Left ventricle myocardium inferior (tissue), 1 donor: ENCODE measurements around the gene TMEM94. TPM values are rescaled to one million over a fixed set of nuclear protein-coding genes. Genes with fewer than 3 reads are reported as not detected.

Experiments
- DNase-seq: peaks from one replicate; pipeline ENCODE4 v3.0.0-alpha.2; 2020
- H3K27ac ChIP-seq: fragments of 200-600 bp; replicated peaks from 2 replicates; pipeline ENCODE4 v1.8.0; 2021
- H3K27me3 ChIP-seq: fragments of 200-600 bp; 2 replicates; pipeline ENCODE4 v1.8.0; 2021; ENCODE audit warnings: low read depth
- H3K36me3 ChIP-seq: fragments of 200-600 bp; 2 replicates; pipeline ENCODE4 v1.8.0; 2021
- H3K4me1 ChIP-seq: fragments of 200-600 bp; 2 replicates; pipeline ENCODE4 v1.8.0; 2021
- H3K4me3 ChIP-seq: fragments of 200-600 bp; 2 replicates; pipeline ENCODE4 v1.8.0; 2021; ENCODE audit warnings: mild to moderate bottlenecking, moderate library complexity
- H3K9me3 ChIP-seq: fragments of 200-600 bp; replicated peaks from 2 replicates; pipeline ENCODE4 v1.8.0; 2021
- intact Hi-C: fragments of 100-400 bp; cut with micrococcal nuclease; formaldehyde crosslinking; loops from one replicate; pipeline ENCODE4 v1.11.0; 2022
- total RNA-seq: library from RNA; stranded (reverse); fragmentation: NEBNext Ultra II Directional; extraction: Animal tissue kit (Norgen Biotek cat#: 25700); gene quantifications from one replicate; pipeline ENCODE4 v1.2.1, GENCODE V29; 2021
- TF ChIP-seq, protein P1 (sequence below): fragments of 200-600 bp; IDR thresholded peaks from 2 replicates; pipeline ENCODE4 v1.8.0; 2021; ENCODE audit warnings: antibody characterized with exemption, mild to moderate bottlenecking, borderline replicate concordance
- donor health status: DM: no; HTN: yes; CAD: no; lungs with severe emphysema.

Gene TMEM94
- total RNA-seq, 1 donor from 2014 or later, result 38.8 TPM

DNA sequence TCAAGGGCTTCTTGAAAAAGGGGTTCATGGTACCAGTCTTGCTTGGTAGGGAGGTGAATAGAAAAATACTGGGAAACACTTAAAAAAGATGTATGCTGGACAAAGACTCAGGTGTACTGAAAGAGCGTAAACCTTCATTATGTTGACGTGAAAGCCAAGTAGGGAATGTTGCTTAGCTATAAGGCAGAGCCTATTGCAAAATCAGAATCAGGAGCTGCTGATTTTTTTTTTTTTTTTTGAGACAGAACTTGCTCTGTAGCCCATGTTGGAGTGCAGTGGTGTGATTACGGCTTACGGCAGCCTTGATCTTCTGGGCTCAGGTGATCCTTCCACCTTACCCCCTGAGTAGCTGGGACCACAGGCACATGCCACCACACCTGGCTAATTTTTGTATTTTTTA lies 3.9 kb downstream of the TMEM94 start:
- no peak overlapping the region for H3K4me3 ChIP-seq
- H3K27ac ChIP-seq, result peak overlapping the region; percentile 70
- no peak for DNase-seq
- H3K36me3 ChIP-seq, result no peaks in the 10 kb centered on the region
- H3K4me1 ChIP-seq, result peaks cover 60% of the 10 kb centered on the region
- H3K9me3 ChIP-seq, result no peaks in the 10 kb centered on the region
- TF ChIP-seq, protein P1, sequence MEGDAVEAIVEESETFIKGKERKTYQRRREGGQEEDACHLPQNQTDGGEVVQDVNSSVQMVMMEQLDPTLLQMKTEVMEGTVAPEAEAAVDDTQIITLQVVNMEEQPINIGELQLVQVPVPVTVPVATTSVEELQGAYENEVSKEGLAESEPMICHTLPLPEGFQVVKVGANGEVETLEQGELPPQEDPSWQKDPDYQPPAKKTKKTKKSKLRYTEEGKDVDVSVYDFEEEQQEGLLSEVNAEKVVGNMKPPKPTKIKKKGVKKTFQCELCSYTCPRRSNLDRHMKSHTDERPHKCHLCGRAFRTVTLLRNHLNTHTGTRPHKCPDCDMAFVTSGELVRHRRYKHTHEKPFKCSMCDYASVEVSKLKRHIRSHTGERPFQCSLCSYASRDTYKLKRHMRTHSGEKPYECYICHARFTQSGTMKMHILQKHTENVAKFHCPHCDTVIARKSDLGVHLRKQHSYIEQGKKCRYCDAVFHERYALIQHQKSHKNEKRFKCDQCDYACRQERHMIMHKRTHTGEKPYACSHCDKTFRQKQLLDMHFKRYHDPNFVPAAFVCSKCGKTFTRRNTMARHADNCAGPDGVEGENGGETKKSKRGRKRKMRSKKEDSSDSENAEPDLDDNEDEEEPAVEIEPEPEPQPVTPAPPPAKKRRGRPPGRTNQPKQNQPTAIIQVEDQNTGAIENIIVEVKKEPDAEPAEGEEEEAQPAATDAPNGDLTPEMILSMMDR, result no peak
- H3K27me3 ChIP-seq, result no peaks in the 10 kb centered on the region
- intact Hi-C loops, result no loop called here

DNA sequence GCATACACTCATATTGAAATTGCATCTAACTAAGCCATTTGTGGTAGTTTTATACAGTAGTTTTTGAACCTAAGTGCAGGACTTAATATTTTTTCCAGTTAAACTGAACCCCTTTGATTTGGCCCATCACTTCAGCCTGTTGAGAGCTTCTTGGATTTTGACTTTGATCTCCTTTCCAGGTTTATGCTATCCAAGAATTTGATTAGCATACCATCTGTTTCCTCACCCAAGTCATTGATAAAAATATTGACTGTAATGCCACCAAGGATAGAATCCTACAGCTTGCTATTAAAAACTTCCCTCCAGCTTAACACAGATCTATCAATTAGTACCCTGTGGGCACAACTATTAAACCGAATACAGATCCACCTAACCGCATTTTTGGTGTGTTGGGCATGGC lies 7.2 kb downstream of the TMEM94 start:
- TF ChIP-seq, protein P1, result no peak
- no peak for DNase-seq
- H3K27me3 ChIP-seq, result no peaks in the 10 kb centered on the region
- no peak overlapping the region for H3K27ac ChIP-seq
- H3K9me3 ChIP-seq, result peaks cover 4% of the 10 kb centered on the region
- H3K4me1 ChIP-seq, result peaks cover 40% of the 10 kb centered on the region
- H3K36me3 ChIP-seq, result peaks cover 6% of the 10 kb centered on the region
- intact Hi-C loops, result no loop called here
- H3K4me3 ChIP-seq, result no peak overlapping the region

DNA sequence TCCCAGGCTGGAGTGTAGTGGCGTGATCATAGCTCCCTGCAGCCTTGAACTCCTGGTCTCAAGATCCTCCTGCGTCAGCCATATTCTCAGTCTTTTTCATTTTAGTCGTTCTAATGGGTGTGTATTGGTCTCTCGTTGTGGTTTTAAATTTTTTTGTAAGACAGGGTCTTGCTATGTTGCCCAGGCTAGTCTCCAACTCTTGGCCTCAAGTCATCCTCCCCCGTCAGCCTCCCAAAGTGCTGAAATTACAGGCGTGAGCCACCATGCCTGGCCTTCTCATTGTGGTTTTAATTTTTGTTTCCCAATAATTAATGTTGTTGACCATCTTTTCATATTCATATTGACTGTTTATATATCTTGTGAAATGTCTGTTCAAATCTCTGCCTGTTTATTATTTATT lies 8.6 kb downstream of the TMEM94 start:
- Histone ChIP-seq H3K27me3 (no peaks in the 10 kb centered on the region), H3K27ac (no peak overlapping the region), H3K4me1 (peaks cover 31% of the 10 kb centered on the region), H3K9me3 (peaks cover 4% of the 10 kb centered on the region), H3K36me3 (peaks cover 6% of the 10 kb centered on the region), H3K4me3 (no peak overlapping the region)
- TF ChIP-seq, protein P1, result no peak
- no peak for DNase-seq
- intact Hi-C loops, result no loop called here

DNA sequence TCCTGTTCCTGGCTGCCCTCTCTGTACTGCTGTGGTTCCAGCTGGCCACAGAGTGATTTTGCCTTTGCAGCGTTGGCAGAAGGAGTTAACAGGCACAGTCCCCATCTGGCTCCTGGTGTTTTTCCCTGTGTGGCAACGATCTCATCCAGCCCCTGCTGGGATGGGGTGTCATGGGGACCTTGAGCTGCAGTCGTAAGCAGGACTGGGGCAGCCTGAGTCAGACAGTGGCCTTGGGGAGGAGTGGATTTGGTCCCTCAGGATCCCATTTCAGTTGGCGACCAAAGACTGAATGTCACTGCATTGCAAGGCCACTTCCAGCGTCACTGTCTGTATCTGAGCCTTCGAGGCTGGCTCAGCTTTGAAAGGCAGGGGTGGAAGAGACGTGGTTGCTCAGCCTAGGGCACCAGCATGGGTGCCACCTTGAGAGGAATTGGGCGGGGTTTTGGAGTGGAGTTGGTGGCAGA lies 11.9 kb downstream of the TMEM94 start:
- TF ChIP-seq, protein P1, result no peak
- H3K36me3 ChIP-seq, result peaks cover 22% of the 10 kb centered on the region
- no peaks in the 10 kb centered on the region for H3K27me3 ChIP-seq
- H3K9me3 ChIP-seq, result peaks cover 4% of the 10 kb centered on the region
- no peak for DNase-seq
- peaks cover 37% of the 10 kb centered on the region for H3K4me1 ChIP-seq
- peak overlapping the region; percentile 70 for H3K27ac ChIP-seq
- intact Hi-C loops, result no loop called here
- H3K4me3 ChIP-seq, result no peak overlapping the region

DNA sequence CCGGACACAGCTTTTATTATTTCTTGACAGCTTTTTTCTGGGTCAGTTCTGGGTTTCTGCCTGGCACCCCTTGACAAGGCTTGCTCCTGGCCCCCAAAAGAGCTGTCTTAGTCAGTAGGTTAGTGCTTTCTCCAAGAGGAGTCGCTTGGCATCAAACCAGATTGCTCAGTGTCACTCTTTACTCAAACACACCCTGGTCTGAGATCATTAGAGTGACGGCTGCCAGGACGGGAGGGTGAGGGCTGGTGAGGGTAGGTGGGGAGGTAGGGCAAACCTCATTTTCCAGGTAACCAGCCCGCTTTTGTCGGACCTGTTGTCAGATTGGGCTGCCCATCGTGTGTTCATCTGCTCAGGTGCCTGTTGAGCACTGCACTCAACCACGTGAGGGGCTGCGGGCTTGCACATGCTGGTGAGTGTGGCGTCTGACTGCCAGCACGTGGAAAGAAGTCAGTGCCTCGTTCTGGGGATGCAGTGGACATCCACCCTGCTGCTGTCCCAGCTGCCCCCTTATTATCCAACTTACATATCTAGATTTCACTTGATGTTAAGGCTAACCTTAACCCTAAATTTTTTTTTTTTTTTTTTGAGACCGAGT lies 12.4 kb downstream of the TMEM94 start:
- intact Hi-C loops, result no loop called here
- Histone ChIP-seq H3K4me1 (peaks cover 37% of the 10 kb centered on the region), H3K4me3 (no peak overlapping the region), H3K27ac (peak overlapping the region; percentile 70), H3K36me3 (peaks cover 22% of the 10 kb centered on the region), H3K9me3 (peaks cover 4% of the 10 kb centered on the region), H3K27me3 (no peaks in the 10 kb centered on the region)
- DNase-seq, result no peak
- TF ChIP-seq, protein P1, result no peak

DNA sequence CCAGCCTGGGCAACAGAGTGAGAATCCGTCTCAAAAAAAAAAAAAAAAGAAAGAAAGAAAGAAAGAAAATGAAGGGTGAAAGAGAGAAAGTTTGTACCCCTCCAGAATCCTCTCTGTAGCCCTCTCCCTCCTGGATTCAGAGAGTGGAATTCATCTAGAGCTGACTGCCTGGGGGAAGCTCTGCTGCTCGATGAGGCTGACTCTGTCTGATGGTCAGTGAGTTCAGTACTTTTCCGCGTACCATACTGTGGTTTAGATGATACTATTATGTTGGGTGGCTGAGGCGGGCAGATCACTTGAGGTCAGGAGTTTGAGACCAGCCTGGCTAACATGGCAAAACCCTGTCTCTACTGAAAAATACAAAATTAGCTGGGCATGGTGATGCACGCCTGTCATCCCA lies 14.8 kb downstream of the TMEM94 start:
- H3K36me3 ChIP-seq, result peaks cover 22% of the 10 kb centered on the region
- H3K27ac ChIP-seq, result no peak overlapping the region
- peaks cover 59% of the 10 kb centered on the region for H3K4me1 ChIP-seq
- H3K27me3 ChIP-seq, result no peaks in the 10 kb centered on the region
- H3K4me3 ChIP-seq, result no peak overlapping the region
- intact Hi-C loops, result no loop called here
- peaks cover 4% of the 10 kb centered on the region for H3K9me3 ChIP-seq
- TF ChIP-seq, protein P1, result no peak
- no peak for DNase-seq
